KOPT-K1 (cell line): Measurements from ENCODE around the gene SINHCAF.
"Not testable (repeated sequence)": the region's sequence is repeated elsewhere in the genome, so short reads cannot be mapped to it uniquely, and the experiment has no call there.

Experiments
- H3K27ac ChIP-seq: fragments of 200-600 bp; sonication (generic); 2 replicates; pipeline ENCODE4 v1.5.1; 2016; ENCODE audit warnings: antibody characterized with exemption, mild to moderate bottlenecking, low read depth, low read length; ENCODE audit not compliant: poor library complexity, severe bottlenecking
- H3K36me3 ChIP-seq: fragments of 200-600 bp; sonication (generic); 2 replicates; pipeline ENCODE4 v1.5.1; 2017; ENCODE audit warnings: antibody characterized with exemption, mild to moderate bottlenecking, low read length, moderate library complexity; ENCODE audit not compliant: insufficient read depth
- H3K9me3 ChIP-seq: fragments of 200-600 bp; sonication (generic); 2 replicates; pipeline ENCODE4 v1.5.1; 2017; ENCODE audit warnings: antibody characterized with exemption, low read length, mild to moderate bottlenecking; ENCODE audit not compliant: insufficient read depth, poor library complexity, severe bottlenecking

SINHCAF gene

GRCh38 chr12:31245822-31246469 lies 80.0 kb downstream of the SINHCAF start:
- Histone ChIP-seq H3K27ac (no peak overlapping the region), H3K36me3 (no peaks in the 10 kb centered on the region), H3K9me3 (no peaks in the 10 kb centered on the region)

GRCh38 chr12:31242418-31242817 lies 83.5 kb downstream of the SINHCAF start:
- H3K27ac ChIP-seq, H3K36me3 ChIP-seq, H3K9me3 ChIP-seq: not testable (repeated sequence)

- Histone ChIP-seq H3K36me3 (no peaks in the 10 kb centered on the region), H3K27ac (no peak overlapping the region), H3K9me3 (no peaks in the 10 kb centered on the region)
Measured at GRCh38 chr12:31238764-31239387, 87.1 kb downstream of the SINHCAF start.

GRCh38 chr12:31238333-31238732 lies 87.6 kb downstream of the SINHCAF start:
- H3K27ac ChIP-seq, H3K36me3 ChIP-seq, H3K9me3 ChIP-seq: not testable (repeated sequence)

GRCh38 chr12:31236998-31237637 lies 88.8 kb downstream of the SINHCAF start:
- Histone ChIP-seq H3K36me3 (no peaks in the 10 kb centered on the region), H3K27ac (no peak overlapping the region), H3K9me3 (peaks cover 2% of the 10 kb centered on the region)

- peaks cover 14% of the 10 kb centered on the region for H3K9me3 ChIP-seq
- H3K27ac ChIP-seq = no peak overlapping the region
- no peaks in the 10 kb centered on the region for H3K36me3 ChIP-seq
Measured at GRCh38 chr12:31235868-31236395, 90.0 kb downstream of the SINHCAF start.

GRCh38 chr12:31234955-31235867 lies 90.7 kb downstream of the SINHCAF start:
- Histone ChIP-seq H3K27ac (no peak overlapping the region), H3K36me3 (no peaks in the 10 kb centered on the region), H3K9me3 (peaks cover 16% of the 10 kb centered on the region)

- H3K36me3 ChIP-seq = no peaks in the 10 kb centered on the region
- no peak overlapping the region for H3K27ac ChIP-seq
- peaks cover 16% of the 10 kb centered on the region for H3K9me3 ChIP-seq
Measured at GRCh38 chr12:31234053-31234840, 91.7 kb downstream of the SINHCAF start.

GRCh38 chr12:31233061-31233730 lies 92.8 kb downstream of the SINHCAF start:
- no peaks in the 10 kb centered on the region for H3K36me3 ChIP-seq
- H3K27ac ChIP-seq = no peak overlapping the region
- peaks cover 16% of the 10 kb centered on the region for H3K9me3 ChIP-seq

- H3K36me3 ChIP-seq = no peaks in the 10 kb centered on the region
- no peak overlapping the region for H3K27ac ChIP-seq
- peaks cover 16% of the 10 kb centered on the region for H3K9me3 ChIP-seq
Measured at GRCh38 chr12:31232361-31232965, 93.5 kb downstream of the SINHCAF start.

- Histone ChIP-seq H3K36me3 (no peaks in the 10 kb centered on the region), H3K27ac (no peak overlapping the region), H3K9me3 (peaks cover 16% of the 10 kb centered on the region)
Measured at GRCh38 chr12:31231611-31232360, 94.2 kb downstream of the SINHCAF start.
